ENCODE results near the gene TLE6. TPM values are rescaled to one million over a fixed set of nuclear protein-coding genes. Genes with fewer than 3 reads are reported as not detected.

The TLE6 gene
- 0.20 and 0.25 TPM in 2 replicates for total RNA-seq

DNA sequence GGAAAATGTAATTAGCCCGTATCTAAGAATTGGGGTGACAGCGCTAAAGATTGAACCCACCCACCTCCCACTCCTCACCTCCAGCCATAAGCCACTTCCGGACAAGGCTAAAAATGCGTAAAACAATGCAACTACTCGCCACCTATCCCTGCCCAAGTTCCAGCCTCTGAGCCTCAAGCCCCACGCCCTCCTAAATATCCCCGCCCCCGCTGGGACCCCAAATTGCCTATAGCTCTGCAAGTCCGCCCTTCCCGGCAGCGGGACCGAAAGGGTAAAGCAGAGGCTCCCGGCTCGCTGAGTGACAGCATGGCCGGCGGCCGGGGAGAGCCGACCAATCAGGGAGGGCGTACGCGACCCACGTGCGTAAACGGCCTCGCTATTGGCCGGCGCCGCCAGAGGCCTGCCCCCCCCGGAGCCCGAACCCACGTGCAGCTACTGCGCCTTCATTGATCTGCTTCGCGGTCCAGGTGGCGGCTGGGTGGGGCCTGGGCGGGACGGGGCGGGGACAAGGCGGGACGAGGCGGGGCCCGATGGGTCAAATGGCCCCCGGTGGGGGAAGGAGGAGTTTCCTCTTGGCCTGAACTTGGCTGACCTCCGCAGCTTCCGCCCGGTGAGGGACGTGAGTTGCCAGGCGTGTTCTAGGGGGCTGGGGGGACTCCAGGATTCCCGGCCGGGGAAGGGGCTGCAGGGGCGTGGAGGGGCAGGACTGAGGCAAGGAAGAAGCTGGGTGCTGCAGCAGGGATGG is at the start of gene TLE6:
TLE6 (plus strand) TSS at position 564 of the 745 bp plus-strand sequence. CDS start 670 bp downstream, outside the sequence.

GRCh38 chr19:2944775-2945574 is 32.4 kb upstream of the TLE6 start, which contains the start of gene ZNF77:
Gene ZNF77 (minus strand): TSS chr19:2944971. CDS start chr19:2944840, 131 bp downstream.

GRCh38 chr19:3029065-3029923 is 51.9 kb downstream of the TLE6 start, which contains the start of gene TLE2:
Gene TLE2 (minus strand): TSS chr19:3029280. CDS start chr19:3028904, 376 bp downstream.

Other genes starting within 250 kb of the TLE6 start
- 39.6 and 43.2 TPM in 2 replicates for gene SLC39A3, start 237.5 kb upstream of the TLE6 start, total RNA-seq
- gene SGTA, start 194.3 kb upstream of the TLE6 start, total RNA-seq = 82.6 and 88.2 TPM in 2 replicates
- gene THOP1, start 192.1 kb upstream of the TLE6 start, total RNA-seq = 152 and 187 TPM in 2 replicates
- gene ZNF554, start 157.7 kb upstream of the TLE6 start, total RNA-seq = 0.80 and 1.1 TPM in 2 replicates
- gene ZNF555, start 136.1 kb upstream of the TLE6 start, total RNA-seq = 2.9 and 3.1 TPM in 2 replicates
- gene ZNF556, start 110.2 kb upstream of the TLE6 start, total RNA-seq = not detected in 2 replicates
- gene ZNF57, start 76.6 kb upstream of the TLE6 start, total RNA-seq = 2.1 and 2.2 TPM in 2 replicates
- 1.2 and 2.8 TPM in 2 replicates for gene ZNF77, start 32.6 kb upstream of the TLE6 start, total RNA-seq
- 8.3 and 10.1 TPM in 2 replicates for gene TLE2, start 51.7 kb downstream of the TLE6 start, total RNA-seq
- gene TLE5, start 84.9 kb downstream of the TLE6 start, total RNA-seq = 245 and 277 TPM in 2 replicates
- 83.9 and 97.8 TPM in 2 replicates for gene GNA11, start 116.8 kb downstream of the TLE6 start, total RNA-seq
- gene GNA15, start 158.5 kb downstream of the TLE6 start, total RNA-seq = 0.44 TPM in 1 of 2 replicates, not detected in the other
- gene S1PR4, start 201.2 kb downstream of the TLE6 start, total RNA-seq = 0.73 and 1.5 TPM in 2 replicates
- 90.3 and 94.6 TPM in 2 replicates for gene NCLN, start 208.4 kb downstream of the TLE6 start, total RNA-seq
- not detected in 2 replicates for gene CELF5, start 247.1 kb downstream of the TLE6 start, total RNA-seq